Stimulated activated CD8-positive, alpha-beta memory T cell treated with anti-CD3 and anti-CD28 coated beads, Interleukin-15, amount 100 ng/mL, for 24 hours (primary cell): ENCODE measurements around the gene DNAH6.

ENCODE experiments used
- DNase-seq: peaks from one replicate; pipeline ENCODE4 v3.0.0-alpha.2; 2020; ENCODE audit warnings: low read depth

DNAH6 gene

GRCh38 chr2:84805250-84805958, 289.1 kb downstream of the DNAH6 start:
- no peak for DNase-seq

GRCh38 chr2:84807063-84807485, 290.8 kb downstream of the DNAH6 start:
- no peak for DNase-seq

- no peak for DNase-seq
Observed at GRCh38 chr2:84808279-84808678, 292.0 kb downstream of the DNAH6 start.

- no peak for DNase-seq
Observed at GRCh38 chr2:84811839-84812431, 295.6 kb downstream of the DNAH6 start.

GRCh38 chr2:84815146-84815545, 298.8 kb downstream of the DNAH6 start:
- DNase-seq, result no peak

- DNase-seq, result no peak
Observed at GRCh38 chr2:84816426-84817026, 300.2 kb downstream of the DNAH6 start.

GRCh38 chr2:84817239-84817655, 300.9 kb downstream of the DNAH6 start:
- no peak for DNase-seq

- DNase-seq, result no peak
Observed at GRCh38 chr2:84821806-84822205, 305.5 kb downstream of the DNAH6 start.

GRCh38 chr2:84823229-84823628, 306.9 kb downstream of the DNAH6 start:
- no peak for DNase-seq

GRCh38 chr2:84823788-84824187, 307.5 kb downstream of the DNAH6 start:
- no peak for DNase-seq

- DNase-seq, result no peak
Observed at GRCh38 chr2:84827978-84828575, 311.8 kb downstream of the DNAH6 start.

GRCh38 chr2:84829693-84830092, 313.4 kb downstream of the DNAH6 start:
- no peak for DNase-seq

- DNase-seq, result no peak
Observed at GRCh38 chr2:84830095-84830494, 313.8 kb downstream of the DNAH6 start.

- no peak for DNase-seq
Observed at GRCh38 chr2:84830758-84831500, 314.6 kb downstream of the DNAH6 start.

GRCh38 chr2:84832772-84833461, 316.6 kb downstream of the DNAH6 start:
- no peak for DNase-seq

- DNase-seq, result no peak
Observed at GRCh38 chr2:84833481-84834150, 317.3 kb downstream of the DNAH6 start.

GRCh38 chr2:84836215-84836614, 319.9 kb downstream of the DNAH6 start:
- DNase-seq, result no peak

GRCh38 chr2:84838434-84839145, 322.3 kb downstream of the DNAH6 start:
- DNase-seq, result no peak

GRCh38 chr2:84839851-84840250, 323.6 kb downstream of the DNAH6 start:
- no peak for DNase-seq

GRCh38 chr2:84840306-84840705, 324.0 kb downstream of the DNAH6 start:
- no peak for DNase-seq

- DNase-seq, result no peak
Observed at GRCh38 chr2:84841577-84841976, 325.3 kb downstream of the DNAH6 start.
